Coronary artery (tissue), 2 donors: Measurements from ENCODE around the gene ERBB2.

Experiments used
- DNase-seq: peaks from one replicate; pipeline ENCODE4 v3.0.0-alpha.2; 2017; ENCODE audit warnings: low spot score
- H3K27ac ChIP-seq, 2 donors: fragments of 200-600 bp; sonication (generic); one replicate each; pipeline ENCODE4 v1.5.1; 2016 to 2019
- H3K4me3 ChIP-seq: fragments of 200-600 bp; sonication (generic); 2 replicates; pipeline ENCODE4 v1.5.1; 2016; ENCODE audit warnings: mild to moderate bottlenecking, moderate library complexity
- CTCF ChIP-seq: fragments of 200-600 bp; sonication (generic); IDR thresholded peaks from one replicate; pipeline ENCODE4 v1.5.1; 2019; ENCODE audit warnings: antibody characterized with exemption

The ERBB2 gene

GRCh38 chr17:39701784-39702422, 2.0 kb downstream of the ERBB2 start:
- H3K27ac ChIP-seq, result peak overlapping the region in 1 of 2 donors; percentile 97
- TF ChIP-seq CTCF, result no peak

GRCh38 chr17:39702901-39703893, 3.3 kb downstream of the ERBB2 start:
- H3K4me3 ChIP-seq, result no peak overlapping the region
- DNase-seq, result no peak

More at GRCh38 chr17:39701784-39702422, 2.0 kb downstream of the ERBB2 start:
- peak overlapping the region; percentile 100 for H3K4me3 ChIP-seq
- DNase-seq, result no peak

GRCh38 chr17:39703913-39704312, 4.0 kb downstream of the ERBB2 start:
- no peak for TF ChIP-seq CTCF
- peak overlapping the region; percentile 8 to 85 for H3K27ac ChIP-seq

More at GRCh38 chr17:39702901-39703893, 3.3 kb downstream of the ERBB2 start:
- peak overlapping the region in 1 of 2 donors; percentile 85 for H3K27ac ChIP-seq
- TF ChIP-seq CTCF, result no peak

GRCh38 chr17:39704821-39705551, 5.1 kb downstream of the ERBB2 start:
- peak overlapping the region; percentile 69 to 85 for H3K27ac ChIP-seq
- DNase-seq, result no peak
- peak; percentile 32 for TF ChIP-seq CTCF
- peak overlapping the region; percentile 51 for H3K4me3 ChIP-seq

More at GRCh38 chr17:39703913-39704312, 4.0 kb downstream of the ERBB2 start:
- DNase-seq, result no peak
- no peak overlapping the region for H3K4me3 ChIP-seq

- H3K27ac ChIP-seq, result peak overlapping the region; percentile 69 to 85
- TF ChIP-seq CTCF, result no peak
- no peak for DNase-seq
- peak overlapping the region; percentile 51 for H3K4me3 ChIP-seq
These were observed 6.0 kb downstream of the ERBB2 start for GRCh38 chr17:39705786-39706348.

- no peak for DNase-seq
- TF ChIP-seq CTCF, result no peak
- Histone ChIP-seq H3K27ac (peak overlapping the region; percentile 69 to 85), H3K4me3 (no peak overlapping the region)
These were observed 6.5 kb downstream of the ERBB2 start for GRCh38 chr17:39706383-39706782.
